ENCODE measurements around the gene CDH22.

- TF ChIP-seq CTCF (conservative IDR thresholded peaks at IDR 0.05) (no peak), ZFX (IDR thresholded peaks at IDR 0.05) (no peak)
Measured at GRCh38 chr20:46215913-46216707, 92.2 kb downstream of the CDH22 start.

Measured in C4-2B (cell line).